ENCODE data around the gene PDPK1. TPM values are rescaled to one million over a fixed set of nuclear protein-coding genes. Genes with fewer than 3 reads are reported as not detected.
"Not testable (repeated sequence)": the region's sequence is repeated elsewhere in the genome, so short reads cannot be mapped to it uniquely, and the experiment has no call there.

Gene PDPK1
- total RNA-seq, 1 donor from 2014 or later: 113 TPM

- Mint-ChIP-seq H3K4me3 (ENCODE audit: unreplicated experiment) (no peak overlapping the region), H3K27ac (ENCODE audit: unreplicated experiment) (no peak overlapping the region), H3K36me3 (ENCODE audit: unreplicated experiment) (no peaks in the 10 kb centered on the region), H3K27me3 (ENCODE audit: unreplicated experiment) (peaks cover 5% of the 10 kb centered on the region), H3K9me3 (ENCODE audit: unreplicated experiment) (peaks cover 11% of the 10 kb centered on the region), H3K4me1 (ENCODE audit: low read depth, unreplicated experiment) (peaks cover 9% of the 10 kb centered on the region)
- TF ChIP-seq, protein P1, sequence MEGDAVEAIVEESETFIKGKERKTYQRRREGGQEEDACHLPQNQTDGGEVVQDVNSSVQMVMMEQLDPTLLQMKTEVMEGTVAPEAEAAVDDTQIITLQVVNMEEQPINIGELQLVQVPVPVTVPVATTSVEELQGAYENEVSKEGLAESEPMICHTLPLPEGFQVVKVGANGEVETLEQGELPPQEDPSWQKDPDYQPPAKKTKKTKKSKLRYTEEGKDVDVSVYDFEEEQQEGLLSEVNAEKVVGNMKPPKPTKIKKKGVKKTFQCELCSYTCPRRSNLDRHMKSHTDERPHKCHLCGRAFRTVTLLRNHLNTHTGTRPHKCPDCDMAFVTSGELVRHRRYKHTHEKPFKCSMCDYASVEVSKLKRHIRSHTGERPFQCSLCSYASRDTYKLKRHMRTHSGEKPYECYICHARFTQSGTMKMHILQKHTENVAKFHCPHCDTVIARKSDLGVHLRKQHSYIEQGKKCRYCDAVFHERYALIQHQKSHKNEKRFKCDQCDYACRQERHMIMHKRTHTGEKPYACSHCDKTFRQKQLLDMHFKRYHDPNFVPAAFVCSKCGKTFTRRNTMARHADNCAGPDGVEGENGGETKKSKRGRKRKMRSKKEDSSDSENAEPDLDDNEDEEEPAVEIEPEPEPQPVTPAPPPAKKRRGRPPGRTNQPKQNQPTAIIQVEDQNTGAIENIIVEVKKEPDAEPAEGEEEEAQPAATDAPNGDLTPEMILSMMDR (IDR thresholded peaks at IDR 0.05; ENCODE audit: partially characterized antibody, unreplicated experiment): no peak
- DNase-seq: no peak
These were observed 59.1 kb downstream of the PDPK1 start for GRCh38 chr16:2596747-2597559.

GRCh38 chr16:2597560-2597902 is 59.7 kb downstream of the PDPK1 start:
- peaks cover 5% of the 10 kb centered on the region for H3K27me3 Mint-ChIP-seq (ENCODE audit: unreplicated experiment)
- TF ChIP-seq, protein P1 (IDR thresholded peaks at IDR 0.05; ENCODE audit: partially characterized antibody, unreplicated experiment): no peak
- H3K4me3 Mint-ChIP-seq (ENCODE audit: unreplicated experiment): no peak overlapping the region
- H3K4me1 Mint-ChIP-seq (ENCODE audit: low read depth, unreplicated experiment): peaks cover 9% of the 10 kb centered on the region
- no peaks in the 10 kb centered on the region for H3K36me3 Mint-ChIP-seq (ENCODE audit: unreplicated experiment)
- H3K9me3 Mint-ChIP-seq (ENCODE audit: unreplicated experiment): peaks cover 9% of the 10 kb centered on the region
- H3K27ac Mint-ChIP-seq (ENCODE audit: unreplicated experiment): no peak overlapping the region
- no peak for DNase-seq

DNA sequence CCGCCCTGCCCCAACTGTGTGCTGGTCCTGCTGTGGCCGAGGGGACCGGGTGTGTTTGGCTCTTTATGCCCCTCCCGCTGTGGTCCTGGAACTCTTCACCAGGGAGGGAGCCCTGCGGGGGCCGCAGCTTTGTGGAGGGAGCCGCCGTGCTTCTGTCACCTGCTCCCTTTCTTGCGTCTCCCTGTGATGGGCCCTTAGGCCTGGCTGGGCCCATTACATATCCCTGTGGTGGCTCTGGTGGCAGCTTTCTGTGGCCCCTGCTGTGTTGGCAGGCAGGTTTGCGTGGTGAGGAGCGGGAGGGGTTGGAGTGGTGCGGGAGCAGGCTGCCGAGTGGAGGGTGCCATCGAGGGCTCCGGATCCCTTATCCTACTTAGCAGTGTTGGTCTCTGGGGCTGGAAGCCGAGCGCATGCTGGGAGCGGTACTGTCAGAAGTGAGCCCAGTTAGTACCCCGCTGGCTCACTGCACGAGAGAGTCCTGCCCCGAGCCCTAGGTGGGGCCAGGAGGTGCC is 60.4 kb downstream of the PDPK1 start:
- H3K4me3 Mint-ChIP-seq (ENCODE audit: unreplicated experiment): no peak overlapping the region
- peaks cover 9% of the 10 kb centered on the region for H3K4me1 Mint-ChIP-seq (ENCODE audit: low read depth, unreplicated experiment)
- peaks cover 8% of the 10 kb centered on the region for H3K27me3 Mint-ChIP-seq (ENCODE audit: unreplicated experiment)
- DNase-seq: no peak
- TF ChIP-seq, protein P1 (IDR thresholded peaks at IDR 0.05; ENCODE audit: partially characterized antibody, unreplicated experiment): no peak
- peaks cover 9% of the 10 kb centered on the region for H3K9me3 Mint-ChIP-seq (ENCODE audit: unreplicated experiment)
- no peak overlapping the region for H3K27ac Mint-ChIP-seq (ENCODE audit: unreplicated experiment)
- no peaks in the 10 kb centered on the region for H3K36me3 Mint-ChIP-seq (ENCODE audit: unreplicated experiment)

DNA sequence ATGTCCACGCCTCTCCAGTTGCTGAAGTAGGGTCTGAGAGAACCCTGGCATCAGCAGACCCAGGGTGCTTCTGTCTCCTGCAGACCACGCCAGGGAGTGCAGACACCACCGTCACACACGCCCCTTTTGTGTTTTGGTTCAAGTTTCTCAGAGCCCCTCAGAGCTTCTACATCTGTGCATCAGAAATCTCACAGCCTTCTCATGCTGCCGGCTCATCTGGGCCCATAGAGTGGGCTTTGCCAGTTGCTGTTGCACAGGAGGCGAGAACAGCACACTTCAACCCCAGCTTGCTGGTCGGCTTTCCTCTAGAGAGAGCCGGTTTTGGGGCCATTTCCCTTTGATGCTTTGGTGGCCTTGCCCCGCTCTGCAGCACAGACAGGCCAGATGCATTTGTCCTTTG is 60.9 kb downstream of the PDPK1 start:
- no peak overlapping the region for H3K4me3 Mint-ChIP-seq (ENCODE audit: unreplicated experiment)
- no peak overlapping the region for H3K27ac Mint-ChIP-seq (ENCODE audit: unreplicated experiment)
- peaks cover 6% of the 10 kb centered on the region for H3K4me1 Mint-ChIP-seq (ENCODE audit: low read depth, unreplicated experiment)
- TF ChIP-seq, protein P1 (IDR thresholded peaks at IDR 0.05; ENCODE audit: partially characterized antibody, unreplicated experiment): no peak
- H3K9me3 Mint-ChIP-seq (ENCODE audit: unreplicated experiment): peaks cover 9% of the 10 kb centered on the region
- no peaks in the 10 kb centered on the region for H3K36me3 Mint-ChIP-seq (ENCODE audit: unreplicated experiment)
- no peak for DNase-seq
- H3K27me3 Mint-ChIP-seq (ENCODE audit: unreplicated experiment): peaks cover 12% of the 10 kb centered on the region

DNA sequence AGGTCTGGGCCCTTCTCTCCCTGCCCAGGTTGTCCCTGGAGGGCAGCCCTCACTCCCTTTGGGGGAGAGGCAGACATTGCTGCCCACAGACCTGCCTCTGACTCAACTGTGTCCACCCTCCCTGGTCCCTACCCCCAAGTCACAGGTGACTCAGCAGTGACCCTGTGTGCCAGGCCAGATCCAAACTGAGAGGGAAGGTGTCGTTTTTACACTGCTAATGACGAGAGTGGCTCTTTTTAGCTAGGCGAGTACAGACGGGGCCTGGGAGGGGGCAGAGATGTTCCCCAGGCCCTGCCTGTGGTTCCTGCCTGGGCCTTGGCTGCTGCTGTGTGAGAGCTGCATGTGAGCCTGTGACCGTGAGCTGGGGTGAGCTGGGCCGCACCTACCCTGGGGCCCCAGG is 61.3 kb downstream of the PDPK1 start:
- not testable (repeated sequence) for H3K4me3 Mint-ChIP-seq (ENCODE audit: unreplicated experiment); H3K36me3 Mint-ChIP-seq (ENCODE audit: unreplicated experiment); H3K4me1 Mint-ChIP-seq (ENCODE audit: low read depth, unreplicated experiment); H3K27ac Mint-ChIP-seq (ENCODE audit: unreplicated experiment); H3K9me3 Mint-ChIP-seq (ENCODE audit: unreplicated experiment); DNase-seq
- peaks cover 10% of the 10 kb centered on the region for H3K27me3 Mint-ChIP-seq (ENCODE audit: unreplicated experiment)

DNA sequence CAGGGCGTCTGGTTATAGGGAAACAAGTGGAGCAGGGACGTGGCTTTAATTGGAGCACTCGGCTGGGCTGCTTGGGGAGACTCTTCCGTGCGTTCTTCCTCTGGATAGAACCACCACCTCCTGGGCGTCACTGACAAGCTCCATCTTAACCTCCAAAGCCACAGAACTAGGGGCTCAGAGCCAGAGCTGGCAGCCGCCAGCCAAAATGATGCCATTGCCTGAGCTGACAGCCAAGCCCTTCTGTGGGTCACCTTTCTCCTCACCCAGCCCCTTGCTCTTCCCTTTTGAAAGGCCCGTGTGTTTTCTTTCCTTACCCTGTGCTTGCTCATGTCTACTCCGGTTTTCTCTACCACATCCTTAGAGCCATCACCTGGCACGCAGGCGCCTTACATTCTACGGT is 62.0 kb downstream of the PDPK1 start:
- not testable (repeated sequence) for DNase-seq; H3K4me1 Mint-ChIP-seq (ENCODE audit: low read depth, unreplicated experiment); H3K9me3 Mint-ChIP-seq (ENCODE audit: unreplicated experiment); H3K27ac Mint-ChIP-seq (ENCODE audit: unreplicated experiment); H3K4me3 Mint-ChIP-seq (ENCODE audit: unreplicated experiment); H3K36me3 Mint-ChIP-seq (ENCODE audit: unreplicated experiment)
- H3K27me3 Mint-ChIP-seq (ENCODE audit: unreplicated experiment): peaks cover 10% of the 10 kb centered on the region

DNA sequence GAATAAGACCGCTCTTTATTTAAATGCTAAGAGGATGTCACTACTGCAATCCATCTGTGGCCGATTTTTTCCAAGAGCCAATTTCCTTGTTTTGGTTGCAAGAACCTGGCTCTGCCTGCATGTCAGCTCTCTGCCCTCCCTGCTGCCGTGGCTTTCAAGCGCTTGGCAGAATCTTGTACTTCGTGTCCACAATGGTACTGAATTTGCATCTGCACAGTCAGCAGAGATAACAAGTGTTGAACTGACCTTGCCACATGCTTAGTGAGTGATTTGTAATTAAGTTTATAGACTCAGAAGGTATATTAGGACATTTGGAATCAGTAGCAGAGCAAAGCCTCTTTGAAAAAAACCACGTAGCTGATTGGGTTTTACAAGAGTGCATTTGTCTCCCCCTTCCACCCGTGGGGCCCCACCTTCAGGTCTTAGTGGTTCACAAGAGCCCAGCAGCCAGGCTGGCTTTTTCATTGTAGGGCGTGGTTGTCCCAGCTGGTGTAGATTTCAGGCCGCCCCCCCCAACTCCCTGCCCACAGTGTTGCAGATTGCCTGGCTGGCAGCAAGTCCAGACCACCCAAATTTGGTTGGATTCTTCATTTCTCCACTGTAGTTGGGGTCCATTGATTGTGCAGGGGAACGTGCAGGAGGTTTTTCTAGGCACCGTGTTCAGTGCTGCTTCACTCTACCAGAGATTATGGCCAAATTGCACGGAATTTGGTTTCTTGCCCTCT is 63.6 kb downstream of the PDPK1 start:
- H3K4me1 Mint-ChIP-seq (ENCODE audit: low read depth, unreplicated experiment); H3K27ac Mint-ChIP-seq (ENCODE audit: unreplicated experiment): not testable (repeated sequence)

DNA sequence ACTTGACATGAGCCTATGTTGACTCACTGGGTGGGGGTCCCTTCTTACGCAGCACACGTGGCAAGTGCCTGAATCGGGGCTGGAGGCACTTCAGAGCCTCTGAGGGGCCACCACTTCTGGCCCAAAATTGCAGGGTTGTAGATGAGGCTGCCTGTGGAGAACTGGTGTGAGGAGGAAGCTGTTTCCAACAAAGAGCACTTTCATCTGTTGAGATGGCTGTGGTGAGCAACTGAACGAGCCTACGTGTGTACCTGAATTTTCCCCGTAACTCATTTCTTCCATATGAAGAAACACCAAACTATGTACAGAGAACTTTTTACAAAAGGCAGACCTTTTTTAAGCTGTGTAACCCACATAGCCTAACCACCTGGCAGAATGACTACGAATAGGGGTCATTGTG is 64.4 kb downstream of the PDPK1 start:
- not testable (repeated sequence) for DNase-seq; H3K27ac Mint-ChIP-seq (ENCODE audit: unreplicated experiment); H3K27me3 Mint-ChIP-seq (ENCODE audit: unreplicated experiment); H3K36me3 Mint-ChIP-seq (ENCODE audit: unreplicated experiment); H3K4me1 Mint-ChIP-seq (ENCODE audit: low read depth, unreplicated experiment); H3K9me3 Mint-ChIP-seq (ENCODE audit: unreplicated experiment); H3K4me3 Mint-ChIP-seq (ENCODE audit: unreplicated experiment)

More for the DNA sequence above, 63.6 kb downstream of the PDPK1 start:
- H3K9me3 Mint-ChIP-seq (ENCODE audit: unreplicated experiment); DNase-seq; H3K36me3 Mint-ChIP-seq (ENCODE audit: unreplicated experiment); H3K27me3 Mint-ChIP-seq (ENCODE audit: unreplicated experiment); H3K4me3 Mint-ChIP-seq (ENCODE audit: unreplicated experiment): not testable (repeated sequence)
